Kidney (tissue), 14 donors: ENCODE results near the gene XYLT1. TPM values are rescaled to one million over a fixed set of nuclear protein-coding genes. Genes with fewer than 3 reads are reported as not detected.

Source experiments
- DNase-seq, 5 donors: peaks; one replicate each; pipeline ENCODE4 v3.0.0-alpha.2; 2013 to 2020
- FAIRE-seq: peaks from 2 replicates; lab custom pipeline; 2012; peaks lifted over from hg19 to GRCh38; lab: Jason Lieb, UNC
- H3K27ac ChIP-seq, 2 donors: one replicate each; pipeline ENCODE4 v1.7.0; 2013; ENCODE audit warnings: low read depth in 2 of 2, low read length in 2 of 2, inconsistent platforms in 1 of 2
- H3K27me3 ChIP-seq: one replicate; pipeline ENCODE4 v1.7.1; 2013; ENCODE audit warnings: low read length, inconsistent platforms; ENCODE audit not compliant: control insufficient read depth, insufficient read depth
- H3K36me3 ChIP-seq, 3 donors: one replicate each; pipeline versions ENCODE4 v1.7.0 to v1.7.1; 2013; ENCODE audit warnings: low read length in 3 of 3, control low read depth in 1 of 3, inconsistent platforms in 1 of 3; ENCODE audit not compliant: insufficient read depth in 3 of 3, control insufficient read depth in 2 of 3
- H3K4me1 ChIP-seq, 3 donors: one replicate each; pipeline versions ENCODE4 v1.7.0 to v1.7.1; 2013; ENCODE audit warnings: low read length in 3 of 3, inconsistent platforms in 1 of 3, low read depth in 1 of 3; ENCODE audit not compliant: control insufficient read depth in 2 of 3, insufficient read depth in 2 of 3
- H3K4me3 ChIP-seq, 3 donors: one replicate each; pipeline versions ENCODE4 v1.7.0 to v1.8.1; 2013; ENCODE audit warnings: low read length in 3 of 3, control low read depth in 1 of 3, inconsistent platforms in 1 of 3
- H3K9ac ChIP-seq, 3 donors: one replicate each; pipeline versions ENCODE4 v1.7.0 to v1.7.1; 2013; ENCODE audit warnings: low read length in 3 of 3, control low read depth in 1 of 3, inconsistent platforms in 1 of 3
- H3K9me3 ChIP-seq, 3 donors: one replicate each; pipeline versions ENCODE4 v1.7.0 to v1.7.1; 2013; ENCODE audit warnings: low read length in 3 of 3, control low read depth in 1 of 3, inconsistent platforms in 1 of 3; ENCODE audit not compliant: control insufficient read depth in 2 of 3, insufficient read depth in 1 of 3
- CTCF ChIP-seq: IDR thresholded peaks from 3 replicates; pipeline ENCODE4 v1.5.1; 2012; ENCODE audit warnings: mild to moderate bottlenecking, moderate library complexity, borderline replicate concordance; ENCODE audit not compliant: insufficient read depth; ENCODE audit errors: extremely low read depth
- intact Hi-C: fragments of 100-400 bp; cut with DNase I; formaldehyde crosslinking; loops from one replicate; pipeline ENCODE4 v1.11.1; 2022
- polyA plus RNA-seq: library from polyadenylated mRNA; stranded (reverse); fragments of 350-450 nt; fragmentation: Illumina TruSeq; extraction: RNeasy Lipid Tissue Mini Kit (QIAGEN cat#74804); gene quantifications from one replicate; pipeline ENCODE4 v1.2.3, GENCODE V29; 2014; ENCODE audit warnings: low read depth, low replicate concordance; ENCODE audit not compliant: insufficient read depth
- total RNA-seq: library from RNA; stranded (reverse); fragmentation: NEBNext Ultra II Directional; extraction: Animal tissue kit (Norgen Biotek cat#: 25700); gene quantifications from one replicate; pipeline ENCODE4 v1.2.1, GENCODE V29; 2021
- donor health status: control.
- donor health status: control.
- donor health status: control.
- donor health status: control.
- donor health status: control.
- donor health status: DM: yes; HTN: yes; CAD: no.
- donor health status: Normal renal cell carcinoma (clear cell type).

XYLT1 gene
- total and polyA plus RNA-seq, 2 donors from 2014 or later = 0.52 to 7.6 TPM

- Histone ChIP-seq H3K4me3 (no peak overlapping the region), H3K27me3 (no peaks in the 10 kb centered on the region), H3K9me3 (no peaks in the 10 kb centered on the region), H3K4me1 (no peaks in the 10 kb centered on the region), H3K36me3 (no peaks in the 10 kb centered on the region), H3K9ac (no peak overlapping the region), H3K27ac (no peak overlapping the region)
- FAIRE-seq (no peak), DNase-seq (peak in 1 of 5 donors; percentile 14)
- intact Hi-C loops = no loop called here
- TF ChIP-seq CTCF = no peak
Observed at GRCh38 chr16:17222871-17223401, 247.8 kb downstream of the XYLT1 start.

GRCh38 chr16:17219991-17220390 lies 250.8 kb downstream of the XYLT1 start:
- H3K4me3 ChIP-seq = no peak overlapping the region
- H3K36me3 ChIP-seq = no peaks in the 10 kb centered on the region
- H3K4me1 ChIP-seq = no peaks in the 10 kb centered on the region
- no peaks in the 10 kb centered on the region for H3K27me3 ChIP-seq
- no peak for DNase-seq
- no peaks in the 10 kb centered on the region for H3K9me3 ChIP-seq
- TF ChIP-seq CTCF = no peak
- H3K27ac ChIP-seq = no peak overlapping the region
- no peak for FAIRE-seq
- intact Hi-C loops = no loop called here
- H3K9ac ChIP-seq = no peak overlapping the region

GRCh38 chr16:17215936-17216335 lies 254.8 kb downstream of the XYLT1 start:
- TF ChIP-seq CTCF = no peak
- Histone ChIP-seq H3K9ac (no peak overlapping the region), H3K4me3 (no peak overlapping the region), H3K36me3 (no peaks in the 10 kb centered on the region), H3K9me3 (peaks cover 0 to 7% (median 0%) of the 10 kb centered on the region in 3 donors), H3K27ac (no peak overlapping the region), H3K27me3 (no peaks in the 10 kb centered on the region), H3K4me1 (no peaks in the 10 kb centered on the region)
- DNase-seq = peak in 1 of 5 donors; percentile 9
- FAIRE-seq = no peak
- intact Hi-C loops = no loop called here

- no peak for FAIRE-seq
- no peaks in the 10 kb centered on the region for H3K4me1 ChIP-seq
- intact Hi-C loops = no loop called here
- H3K4me3 ChIP-seq = no peak overlapping the region
- no peak overlapping the region for H3K27ac ChIP-seq
- H3K27me3 ChIP-seq = no peaks in the 10 kb centered on the region
- TF ChIP-seq CTCF = no peak
- peaks cover 0 to 7% (median 0%) of the 10 kb centered on the region in 3 donors for H3K9me3 ChIP-seq
- DNase-seq = no peak
- no peak overlapping the region for H3K9ac ChIP-seq
- H3K36me3 ChIP-seq = no peaks in the 10 kb centered on the region
Observed at GRCh38 chr16:17215306-17215705, 255.5 kb downstream of the XYLT1 start.
